NCI-H82 (cell line): ENCODE measurements around the gene CD14.
"Not testable (repeated sequence)": the region's sequence is repeated elsewhere in the genome, so short reads cannot be mapped to it uniquely, and the experiment has no call there.

Source experiments
- DNase-seq: peaks from one replicate; lab custom pipeline; 2025; lab: John Stamatoyannopoulos, UW

Gene CD14

DNA sequence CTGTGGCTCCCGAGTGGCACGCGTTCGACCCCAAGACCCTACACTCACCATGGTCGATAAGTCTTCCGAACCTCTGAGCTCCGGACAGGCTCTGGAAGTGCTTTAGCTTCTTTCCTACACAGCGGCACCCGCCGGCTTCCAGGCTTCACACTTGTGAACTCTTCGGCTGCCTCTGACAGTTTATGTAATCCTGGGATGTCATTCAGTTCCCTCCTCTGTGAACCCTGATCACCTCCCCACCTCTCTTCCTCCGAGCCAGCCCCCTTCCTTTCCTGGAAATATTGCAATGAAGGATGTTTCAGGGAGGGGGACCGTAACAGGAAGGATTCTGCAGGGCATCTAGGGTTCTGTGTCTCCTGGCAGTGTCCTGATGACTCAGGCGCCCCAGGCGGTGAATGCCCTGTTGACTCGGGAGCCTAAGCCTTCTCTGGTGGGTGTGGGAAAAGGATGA is at the start of gene CD14:
Gene CD14 (minus strand): TSS at position 155 of the 451 bp plus-strand sequence. CDS start 104 bp downstream, at position 51.
- DNase-seq = peak; percentile 49

DNA sequence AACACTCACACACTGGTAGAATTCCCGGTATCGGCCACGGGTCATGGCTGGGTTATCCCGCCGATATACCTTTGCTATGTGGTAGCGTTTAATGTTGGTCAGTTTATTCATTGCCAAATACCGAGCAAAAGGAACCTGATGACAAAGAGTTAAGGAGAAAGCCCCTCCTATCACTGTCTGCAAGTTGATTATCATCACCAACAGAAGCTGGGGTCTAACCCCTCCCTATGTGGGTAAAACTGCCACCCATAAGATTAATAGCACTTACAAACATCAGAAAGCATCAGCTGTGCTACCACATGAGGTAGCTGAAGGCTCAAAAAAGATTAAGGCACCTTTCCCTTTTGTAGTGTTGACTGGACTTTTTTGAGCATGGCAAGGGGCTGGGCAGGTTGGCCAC is 46.0 kb upstream of the CD14 start:
- no peak for DNase-seq

DNA sequence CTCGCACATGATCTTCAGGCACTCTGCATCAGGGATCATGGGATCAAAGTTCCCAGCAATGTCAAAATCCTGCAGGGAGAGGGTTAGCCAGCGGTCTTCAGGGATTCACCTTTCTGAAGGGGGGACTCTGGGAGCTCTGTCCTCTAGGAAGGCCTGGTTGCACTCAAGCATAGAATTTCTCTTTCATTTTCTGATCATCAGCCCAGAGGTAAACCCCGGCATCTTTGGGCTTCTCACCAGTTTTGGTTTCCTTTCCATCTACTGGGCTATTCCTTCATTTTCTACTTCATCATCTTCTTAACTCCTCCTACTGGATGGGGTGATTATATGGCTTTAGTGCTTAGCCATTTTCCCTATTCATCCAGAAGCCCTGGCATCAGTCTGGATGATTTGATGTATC is 45.0 kb upstream of the CD14 start:
- no peak for DNase-seq

DNA sequence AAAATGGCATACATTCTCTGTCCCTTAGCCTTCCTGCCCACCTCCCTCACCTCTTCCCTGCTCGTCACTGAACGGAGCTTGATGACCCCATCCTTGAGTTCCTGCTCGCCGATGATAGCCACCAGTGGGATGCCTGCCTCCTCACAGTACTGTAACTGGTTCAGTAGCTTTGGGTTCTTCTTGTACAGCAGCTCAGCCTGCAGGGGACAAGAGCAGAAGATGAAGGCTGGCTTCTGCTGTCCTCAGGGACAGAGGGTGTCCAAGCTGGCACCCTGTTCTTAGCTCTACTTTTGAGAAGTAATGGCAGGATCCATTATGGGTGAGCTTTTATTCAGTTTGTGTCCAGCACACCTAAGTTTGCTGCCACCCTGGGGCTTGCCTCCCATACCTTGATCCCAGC is 41.7 kb upstream of the CD14 start:
- no peak for DNase-seq

DNA sequence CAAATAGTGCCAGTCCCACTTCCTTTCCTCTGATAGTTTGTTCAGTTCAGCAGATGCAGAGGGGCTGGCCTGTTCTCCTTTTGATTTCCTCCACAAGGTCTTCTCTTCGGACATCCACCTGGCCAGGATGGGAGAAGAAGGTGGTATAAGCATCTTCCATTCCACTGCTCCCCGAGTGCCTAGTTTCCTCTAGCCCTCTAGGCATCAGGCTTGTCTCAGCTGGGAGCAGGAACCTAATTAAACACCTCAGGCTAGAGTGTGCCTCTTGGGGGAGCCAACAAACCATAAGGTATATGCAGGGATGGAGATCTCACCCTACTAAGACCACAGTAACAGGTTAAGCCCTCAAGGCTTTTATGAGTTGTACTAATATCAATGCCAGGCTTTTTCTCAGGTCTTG is 41.2 kb upstream of the CD14 start:
- no peak for DNase-seq

DNA sequence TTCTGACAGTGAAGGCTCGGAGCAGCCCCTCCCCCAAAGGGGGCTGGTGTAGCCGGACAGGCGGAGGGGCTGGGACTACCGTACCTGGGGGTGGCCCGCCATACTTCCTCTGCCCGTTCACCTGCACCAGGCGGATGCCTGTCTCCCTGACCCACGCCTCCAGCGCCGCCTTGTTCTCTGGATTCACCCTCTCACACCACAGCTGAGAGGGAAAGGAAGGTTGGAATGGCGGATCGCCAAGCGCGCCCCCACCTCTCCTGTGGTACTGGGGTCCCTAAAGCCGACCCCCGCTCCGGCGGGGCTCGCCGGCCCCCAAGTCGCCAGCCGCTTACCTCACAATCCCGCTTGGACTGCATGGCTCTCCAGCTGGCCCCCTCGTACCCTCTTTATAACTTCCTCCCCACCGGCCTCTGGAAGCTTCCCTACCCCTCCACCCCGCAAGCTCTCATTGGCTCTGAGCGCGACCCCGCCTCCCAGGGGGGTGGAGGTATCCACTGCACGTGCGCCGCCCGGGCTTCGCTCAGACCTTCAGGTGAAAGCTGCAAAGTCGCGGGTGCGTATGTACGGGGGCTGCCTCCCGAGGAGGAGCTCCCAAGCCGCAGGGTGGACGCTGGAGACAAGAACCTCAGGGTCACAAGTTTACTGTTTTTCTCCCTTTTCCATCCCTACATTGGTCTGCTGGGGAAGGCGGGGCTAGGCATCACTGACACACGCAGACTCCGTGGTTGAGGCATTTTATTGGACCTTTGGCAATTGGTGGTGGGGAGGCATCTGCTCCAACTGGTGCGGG is 40.4 kb upstream of the CD14 start, which contains the start of gene DND1:
Gene DND1 (minus strand): TSS at position 390 of the 790 bp plus-strand sequence. CDS start 34 bp downstream, at position 356.
- DNase-seq = no peak

DNA sequence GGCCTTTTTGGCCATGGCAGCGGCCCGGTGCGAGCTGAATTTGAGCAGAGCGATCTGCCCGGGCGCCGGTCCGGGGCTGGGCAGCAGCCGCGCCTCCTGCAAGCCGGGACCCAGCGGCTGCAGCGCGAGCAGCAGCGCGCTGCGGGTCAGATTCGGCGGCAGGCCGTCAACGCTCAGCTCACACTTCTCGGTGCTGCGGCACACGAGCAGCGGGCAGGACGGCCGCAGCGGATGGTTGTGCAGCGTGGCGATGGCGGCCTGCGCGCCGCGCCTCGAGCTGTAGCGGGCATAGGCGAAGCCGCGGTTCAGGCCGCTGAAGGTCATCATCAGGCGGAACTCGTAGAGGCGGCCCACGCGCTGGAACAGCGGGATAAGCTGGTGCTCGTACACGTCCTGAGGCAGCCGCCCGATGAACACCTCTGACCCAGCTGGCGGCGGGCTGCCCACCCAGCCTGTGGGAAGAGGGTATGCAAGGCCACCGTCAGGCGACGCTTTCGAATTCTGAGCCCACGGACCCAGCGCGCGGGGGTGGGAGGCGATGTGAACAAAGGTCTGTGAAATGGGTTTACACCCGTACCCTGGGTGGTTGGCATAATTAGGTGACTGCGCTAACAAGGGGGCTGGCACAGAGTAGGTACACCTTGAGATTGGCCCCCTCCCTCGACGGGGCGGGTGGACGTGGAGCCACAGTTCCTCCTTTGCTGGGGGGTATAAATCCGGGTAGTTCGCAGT is 39.6 kb upstream of the CD14 start:
- DNase-seq = no peak

DNA sequence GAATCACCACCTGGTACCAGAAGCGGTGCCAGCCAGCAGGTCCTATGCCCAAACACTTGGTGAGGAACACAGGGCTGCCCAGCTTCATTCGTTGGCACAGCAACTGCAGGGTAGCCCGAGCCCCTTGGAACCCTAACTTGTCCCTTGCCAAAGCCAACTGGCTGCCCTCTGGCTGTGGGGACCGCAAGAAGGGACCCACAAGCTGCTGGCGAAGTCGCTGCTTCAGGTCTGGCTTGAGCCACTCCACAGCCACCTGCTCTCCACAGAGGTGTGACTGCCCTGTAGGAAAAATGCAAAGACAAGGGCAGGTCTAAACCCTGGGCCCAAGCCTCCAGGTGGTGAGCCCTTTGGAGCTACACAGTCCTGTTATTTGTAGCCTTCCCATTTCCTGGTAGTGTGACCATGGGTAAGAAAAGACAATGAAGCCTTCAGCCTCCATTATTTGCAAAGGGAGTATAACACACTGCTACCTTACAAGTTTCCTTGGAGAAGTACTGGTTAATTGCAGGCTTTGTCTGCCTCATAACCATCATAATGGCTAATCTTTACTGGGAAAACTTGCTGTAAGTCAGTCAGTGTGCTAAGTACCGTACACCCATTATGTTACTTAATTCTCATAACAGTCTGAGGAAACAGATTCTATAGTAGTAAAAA is 38.6 kb upstream of the CD14 start:
- no peak for DNase-seq

DNA sequence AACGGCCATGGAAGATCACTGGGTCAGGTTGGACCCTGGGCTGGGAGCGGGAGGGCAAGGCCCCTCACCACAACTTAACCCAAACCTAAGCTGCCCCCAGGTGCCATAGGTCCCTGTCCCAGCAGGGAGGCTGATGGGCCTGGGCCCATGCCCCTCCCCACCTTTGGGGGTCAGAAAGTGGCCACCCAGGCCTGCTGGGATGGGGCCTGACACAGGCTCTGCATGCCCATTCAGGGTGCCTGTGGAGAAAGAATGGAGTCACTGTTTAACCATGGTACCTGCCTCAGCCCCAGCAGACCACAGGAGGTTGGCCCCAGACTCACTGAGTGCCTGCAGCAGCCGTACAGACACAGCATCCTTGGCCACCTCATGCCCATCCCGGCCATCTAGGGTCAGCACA is 38.1 kb upstream of the CD14 start:
- not testable (repeated sequence) for DNase-seq

DNA sequence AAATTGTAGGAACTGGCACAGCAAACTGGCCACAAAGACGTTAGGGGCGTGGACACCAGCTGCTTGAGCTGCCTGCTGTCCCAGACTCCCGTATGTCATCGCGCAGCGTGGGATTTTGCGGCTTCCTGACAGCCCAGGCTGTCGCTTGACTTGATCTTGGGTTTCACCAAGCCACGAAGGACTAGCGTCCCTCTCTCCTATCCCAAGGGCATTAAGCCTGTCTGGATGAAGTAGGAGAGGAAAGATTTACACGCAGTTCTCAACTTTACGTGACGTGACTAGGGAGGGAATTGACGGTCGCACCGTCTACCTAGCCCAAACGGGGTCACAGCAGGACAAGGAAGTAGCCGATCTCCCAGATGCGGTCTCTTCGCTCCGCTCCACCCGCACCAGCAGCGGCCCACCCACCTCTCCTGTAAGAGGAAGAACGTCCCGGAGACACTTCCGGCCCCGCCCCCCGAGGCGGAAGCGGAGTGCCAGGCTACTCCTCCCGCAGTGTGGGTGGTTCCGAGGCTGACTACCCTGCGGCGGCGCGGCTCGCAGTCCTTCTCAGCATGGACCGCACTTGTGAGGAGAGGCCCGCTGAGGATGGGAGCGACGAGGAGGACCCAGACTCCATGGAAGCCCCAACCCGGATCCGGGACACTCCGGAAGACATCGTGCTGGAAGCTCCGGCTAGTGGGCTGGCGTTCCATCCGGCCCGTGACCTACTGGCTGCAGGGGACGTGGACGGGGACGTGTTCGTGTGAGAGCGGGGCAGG is 31.6 kb upstream of the CD14 start, which contains the start of gene WDR55:
Gene WDR55 (plus strand): TSS at position 546 of the 761 bp plus-strand sequence. CDS start 9 bp downstream, at position 555.
- peak; percentile 96 for DNase-seq

DNA sequence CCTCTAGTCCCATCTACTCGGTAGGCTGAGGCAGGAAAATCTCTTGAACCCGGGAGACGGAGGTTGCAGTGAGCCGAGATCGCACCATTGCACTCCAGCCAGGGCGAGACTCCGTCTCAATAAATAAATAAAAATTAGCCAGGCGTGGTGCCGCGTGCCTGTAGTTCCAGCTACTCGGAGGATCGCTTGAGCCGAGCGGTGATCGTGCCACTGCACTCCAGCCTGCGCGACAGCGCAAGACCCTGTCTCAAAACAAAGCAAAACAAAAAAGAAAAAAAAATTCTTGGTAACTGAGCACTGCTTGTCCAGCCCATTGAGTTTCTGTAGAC is 31.0 kb upstream of the CD14 start:
- DNase-seq = no peak

DNA sequence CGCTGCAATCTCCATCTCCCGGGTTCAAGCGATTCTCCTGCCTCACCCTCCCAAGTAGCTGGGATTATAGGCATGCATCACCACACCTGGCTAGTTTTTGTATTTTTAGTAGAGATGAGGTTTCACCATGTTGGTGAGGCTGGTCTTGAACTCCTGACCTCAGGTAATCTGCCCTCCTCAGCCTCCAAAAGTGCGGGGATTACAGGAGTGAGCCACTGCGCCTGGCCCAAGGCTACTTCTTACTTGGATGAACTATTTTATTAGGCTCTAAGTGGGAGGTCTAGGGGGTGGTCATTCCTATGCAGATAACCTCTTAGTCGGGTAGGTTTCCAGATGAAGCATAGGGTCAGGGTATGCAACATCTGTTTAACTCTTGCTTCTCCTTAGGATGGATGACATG is 27.4 kb upstream of the CD14 start:
- not testable (repeated sequence) for DNase-seq

DNA sequence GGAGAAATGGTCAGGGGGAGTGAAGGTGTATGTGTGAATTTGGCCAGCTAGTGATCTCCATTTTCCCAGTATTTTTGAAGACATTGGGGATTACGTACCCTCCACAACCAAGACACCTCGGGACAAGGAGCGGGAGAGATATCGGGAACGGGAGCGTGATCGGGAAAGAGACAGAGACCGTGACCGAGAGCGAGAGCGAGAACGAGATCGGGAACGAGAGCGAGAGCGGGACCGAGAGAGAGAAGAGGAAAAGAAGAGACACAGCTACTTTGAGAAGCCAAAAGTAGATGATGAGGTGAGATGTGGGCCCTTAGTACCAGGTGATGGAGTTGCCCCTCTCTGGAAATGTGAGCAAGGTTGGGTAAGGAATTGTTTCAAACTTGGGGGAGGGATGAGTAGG is 25.9 kb upstream of the CD14 start:
- DNase-seq = no peak

DNA sequence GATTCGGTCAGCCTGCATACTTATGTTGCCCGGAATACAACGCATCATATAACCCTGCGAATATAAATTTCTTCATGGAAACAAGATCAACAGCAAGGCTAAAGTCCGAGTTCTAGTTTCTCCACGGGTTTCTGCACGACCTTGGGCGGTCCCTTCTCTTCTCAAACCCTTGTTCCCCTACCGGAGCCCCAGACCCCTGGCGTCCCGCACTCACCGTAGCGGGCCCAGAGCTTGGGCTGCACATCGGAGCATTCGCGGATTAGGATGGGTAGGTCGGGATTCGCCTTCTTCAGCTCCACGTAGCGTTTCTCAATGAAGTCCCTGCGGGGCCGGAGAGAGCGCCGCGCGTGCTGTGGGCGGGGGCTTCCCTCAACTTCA is 14.1 kb upstream of the CD14 start:
- peak; percentile 49 for DNase-seq

DNA sequence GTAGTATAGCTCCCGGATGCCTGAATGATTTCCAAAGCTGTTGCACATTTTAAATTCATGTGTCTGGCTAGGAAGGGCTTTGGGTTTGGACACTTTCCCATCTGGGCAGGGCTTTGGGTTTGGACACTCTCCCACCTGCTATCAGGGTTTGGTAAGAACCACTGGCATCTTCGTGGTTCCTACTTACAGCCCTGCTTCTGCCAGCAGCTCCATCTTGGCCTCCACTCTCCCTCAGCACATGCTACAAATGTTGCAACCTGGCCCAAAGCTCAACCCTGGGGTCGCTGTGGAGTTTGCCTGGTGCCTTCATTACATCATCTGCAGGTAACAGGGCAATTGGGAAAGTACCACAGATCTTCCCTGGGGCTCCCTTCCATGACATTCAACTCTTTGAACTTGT is 9.7 kb upstream of the CD14 start:
- DNase-seq = no peak

DNA sequence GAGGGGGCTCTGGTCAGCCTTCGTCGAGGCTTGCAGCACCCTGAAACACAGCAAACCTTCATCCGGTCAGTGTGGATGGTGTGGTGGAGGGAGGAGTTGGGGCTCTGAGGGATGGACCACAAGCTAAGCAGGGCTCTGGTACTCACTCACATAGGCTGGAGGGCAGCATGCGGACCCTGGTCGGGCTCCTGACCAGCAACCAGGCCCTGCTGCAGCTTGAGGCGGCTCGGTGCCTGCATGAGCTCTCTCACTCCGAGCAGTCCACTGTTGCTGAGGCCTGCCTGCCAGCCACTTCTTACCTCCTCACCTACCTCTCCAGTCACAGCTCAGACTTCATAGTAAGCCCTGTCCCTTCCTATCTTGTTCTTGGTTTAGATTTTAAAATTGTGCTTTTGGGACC is 8.7 kb upstream of the CD14 start:
- DNase-seq = no peak

DNA sequence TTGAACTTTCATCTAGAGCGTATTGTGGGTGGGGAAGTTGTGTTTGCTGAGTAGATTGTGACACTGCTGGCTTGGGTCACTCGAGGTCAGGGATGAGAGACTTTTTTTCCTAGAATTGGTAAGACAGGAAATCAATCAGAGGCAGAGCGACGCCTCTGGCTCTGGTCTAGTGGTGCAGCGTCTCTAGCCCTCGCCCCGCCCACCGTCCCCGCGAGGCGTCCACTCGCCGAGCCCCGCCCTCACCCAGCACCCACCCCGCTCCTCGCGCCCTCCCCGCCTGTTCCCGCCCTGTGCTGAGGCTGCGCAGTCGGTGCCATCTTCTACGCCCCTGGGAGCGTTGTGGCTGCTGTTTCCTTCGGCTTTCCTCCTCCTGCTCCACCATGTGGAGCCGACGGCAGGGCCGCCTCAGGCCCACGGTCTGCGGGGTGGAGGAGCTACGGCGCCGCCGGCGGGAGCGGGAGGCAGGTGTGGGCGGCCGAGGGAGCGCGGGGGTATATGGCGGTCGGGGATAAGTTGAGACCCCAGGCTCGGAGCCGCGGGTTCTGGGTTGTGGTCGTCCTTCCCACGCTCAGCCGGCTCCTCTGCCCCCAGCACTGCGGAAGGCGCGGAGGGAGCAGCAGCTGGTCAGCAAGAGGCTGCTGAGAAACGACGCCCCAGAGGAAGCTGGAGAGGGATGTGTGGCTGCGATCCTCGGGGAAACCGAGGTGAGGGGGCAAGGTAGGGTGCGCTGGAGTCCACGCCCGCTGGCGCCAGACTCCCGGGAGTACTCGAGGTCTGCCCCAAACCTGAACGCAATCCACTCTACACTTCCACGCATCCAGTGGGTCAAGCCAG is 6.4 kb upstream of the CD14 start, which contains the start of gene TMCO6:
Gene TMCO6 (plus strand): TSS at position 304 of the 834 bp plus-strand sequence. CDS start 77 bp downstream, at position 381.
- peak; percentile 95 for DNase-seq

DNA sequence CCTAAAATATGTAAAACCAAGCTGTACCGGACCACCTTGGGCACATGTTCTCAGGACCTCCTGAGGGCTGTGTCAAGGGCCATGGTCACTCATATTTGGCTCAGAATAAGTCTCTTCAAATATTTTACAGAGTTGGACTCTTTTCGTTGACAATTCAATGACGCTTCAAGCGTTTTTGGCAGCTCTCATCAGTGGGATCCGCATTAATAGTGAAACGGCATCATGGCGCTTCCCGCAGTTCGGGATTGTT is 5.8 kb upstream of the CD14 start:
- not testable (repeated sequence) for DNase-seq

DNA sequence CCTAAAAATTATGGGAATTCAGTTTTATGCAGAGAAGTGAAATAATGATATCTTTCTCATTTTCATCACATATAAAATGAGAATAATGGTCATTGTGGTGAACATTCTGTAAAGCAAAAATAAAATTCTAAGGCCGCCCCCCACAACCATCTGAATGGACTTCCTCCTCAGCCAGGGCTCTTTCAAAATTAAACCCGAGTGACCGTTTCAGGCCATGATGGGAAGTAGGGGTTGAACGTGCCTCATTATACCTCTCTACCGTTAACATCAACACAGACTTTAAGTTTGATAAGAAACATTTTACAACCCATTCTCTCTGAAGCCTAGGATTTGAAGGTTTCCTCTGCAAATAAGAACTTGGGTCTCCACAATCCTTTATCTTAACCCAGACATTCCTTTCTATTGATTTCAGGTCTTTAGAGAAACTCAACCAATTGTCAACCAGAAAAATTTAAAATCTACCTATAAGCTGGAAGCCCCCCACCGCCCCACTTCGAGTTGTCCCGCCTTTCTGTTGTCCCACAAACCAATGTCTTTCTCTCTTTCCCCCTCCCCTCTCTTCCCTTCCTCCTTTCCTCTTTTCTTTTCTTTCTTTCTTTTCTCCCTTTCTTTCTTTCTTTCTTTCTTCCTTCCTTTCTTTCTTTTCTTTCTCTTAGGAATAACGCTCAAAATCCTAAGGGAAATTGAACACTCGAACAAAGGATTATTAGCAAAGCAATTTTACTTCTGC is 4.6 kb upstream of the CD14 start:
- DNase-seq = no peak
